HepG2 (cell line): ENCODE results near the gene CYBB.

Experiments
- ZNF234 ChIP-seq: sonication (generic); formaldehyde crosslinking; conservative IDR thresholded peaks from 2 replicates; pipeline ENCODE4 v1.5.1; 2020; ENCODE audit warnings: mild to moderate bottlenecking, missing genetic modification reagents
- TF ChIP-seq, protein P1 (sequence below): sonication (generic); formaldehyde crosslinking; IDR thresholded peaks from 2 replicates; pipeline ENCODE4 v1.9.0; 2022; ENCODE audit warnings: missing genetic modification reagents, mild to moderate bottlenecking, borderline replicate concordance

DNA sequence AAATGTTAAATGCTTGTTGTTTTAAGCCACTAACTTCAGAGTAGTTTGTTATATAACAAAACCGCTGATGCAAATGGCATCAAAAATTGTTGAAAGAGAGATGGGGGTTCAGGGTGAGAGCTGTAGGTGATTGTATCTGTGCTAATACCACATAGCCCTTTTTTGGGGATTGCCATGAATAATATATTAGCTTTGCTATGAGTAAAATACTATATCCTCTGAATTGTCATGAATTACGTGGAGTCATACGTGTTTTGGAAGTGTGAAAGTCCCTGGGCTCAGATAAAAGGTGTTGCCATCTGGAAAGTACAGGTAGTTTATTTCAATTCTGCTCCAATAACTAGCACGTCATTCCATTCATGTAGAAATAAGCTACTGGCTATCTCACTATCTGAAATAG is 36.9 kb downstream of the CYBB start:
- TF ChIP-seq ZNF234 (CRISPR knock-in tag) = no peak
- TF ChIP-seq, protein P1, sequence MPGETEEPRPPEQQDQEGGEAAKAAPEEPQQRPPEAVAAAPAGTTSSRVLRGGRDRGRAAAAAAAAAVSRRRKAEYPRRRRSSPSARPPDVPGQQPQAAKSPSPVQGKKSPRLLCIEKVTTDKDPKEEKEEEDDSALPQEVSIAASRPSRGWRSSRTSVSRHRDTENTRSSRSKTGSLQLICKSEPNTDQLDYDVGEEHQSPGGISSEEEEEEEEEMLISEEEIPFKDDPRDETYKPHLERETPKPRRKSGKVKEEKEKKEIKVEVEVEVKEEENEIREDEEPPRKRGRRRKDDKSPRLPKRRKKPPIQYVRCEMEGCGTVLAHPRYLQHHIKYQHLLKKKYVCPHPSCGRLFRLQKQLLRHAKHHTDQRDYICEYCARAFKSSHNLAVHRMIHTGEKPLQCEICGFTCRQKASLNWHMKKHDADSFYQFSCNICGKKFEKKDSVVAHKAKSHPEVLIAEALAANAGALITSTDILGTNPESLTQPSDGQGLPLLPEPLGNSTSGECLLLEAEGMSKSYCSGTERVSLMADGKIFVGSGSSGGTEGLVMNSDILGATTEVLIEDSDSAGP (CRISPR knock-in tag) = no peak
